Tibial nerve (tissue), 3 donors: Measurements from ENCODE around the gene CALR.

Experiments
- CTCF ChIP-seq, 5 experiments: fragments of 200-600 bp in 3 of 5; fragments of 450-650 bp in 2 of 5; sonication (generic) in 3 of 5; IDR thresholded peaks; one replicate each; pipeline ENCODE4 v1.5.1; 2016 to 2019; ENCODE audit warnings: antibody characterized with exemption in 5 of 5, mild to moderate bottlenecking in 3 of 5, moderate library complexity in 2 of 5
- POLR2A ChIP-seq, 2 donors: fragments of 450-650 bp; IDR thresholded peaks; one replicate each; pipeline ENCODE4 v1.6.1; 2017; ENCODE audit warnings: antibody characterized with exemption in 2 of 2, mild to moderate bottlenecking in 2 of 2, moderate library complexity in 2 of 2

GRCh38 chr19:12937927-12938778 is at the start of gene CALR:
- peak in 2 of 5 experiments; percentile 66 to 67 for TF ChIP-seq CTCF (IDR thresholded peaks at IDR 0.05)
- peak; percentile 100 for TF ChIP-seq POLR2A (IDR thresholded peaks at IDR 0.05)
